ENCODE results near the gene FTSJ1.
"Not testable (repeated sequence)": the region's sequence is repeated elsewhere in the genome, so short reads cannot be mapped to it uniquely, and the experiment has no call there.

The FTSJ1 gene

DNA sequence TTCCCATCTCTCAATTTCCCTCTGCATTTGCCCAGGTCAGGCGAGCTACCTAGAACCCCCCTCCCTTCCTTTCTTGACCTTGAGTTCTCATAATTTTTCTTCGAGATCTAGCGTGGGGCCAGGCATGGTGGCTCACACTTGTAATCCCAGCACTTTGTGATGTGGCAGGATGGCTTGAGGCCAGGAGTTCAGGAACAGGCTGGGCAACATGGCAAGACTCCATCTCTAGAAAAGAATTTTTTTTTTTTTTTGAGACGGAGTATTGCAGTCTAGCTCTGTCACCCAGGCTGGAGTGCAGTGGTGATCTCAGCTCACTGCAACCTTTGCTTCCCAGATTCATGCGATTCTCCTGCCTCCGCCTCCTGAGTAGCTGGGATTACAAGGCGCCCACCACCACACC lies 28.3 kb downstream of the FTSJ1 start:
- DNase-seq: no peak

DNA sequence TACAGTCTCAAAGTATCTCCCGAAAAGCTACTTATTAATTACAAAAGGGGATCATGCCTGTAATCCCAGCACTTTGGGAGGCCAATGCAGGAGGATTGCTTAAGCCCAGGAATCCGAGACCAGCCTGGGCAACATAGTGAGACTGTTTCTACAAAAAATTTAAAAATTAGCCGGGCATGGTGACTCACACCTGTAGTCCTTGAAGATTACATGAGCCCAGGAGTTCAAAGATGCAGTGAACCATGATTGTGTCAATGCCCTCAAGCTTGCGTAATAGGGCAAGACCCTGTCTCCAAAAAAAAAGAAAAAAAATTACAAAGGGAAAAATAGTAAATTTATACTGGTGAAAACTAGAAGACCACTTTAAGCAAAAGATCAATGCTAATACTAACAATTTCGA lies 29.5 kb downstream of the FTSJ1 start:
- DNase-seq: no peak

DNA sequence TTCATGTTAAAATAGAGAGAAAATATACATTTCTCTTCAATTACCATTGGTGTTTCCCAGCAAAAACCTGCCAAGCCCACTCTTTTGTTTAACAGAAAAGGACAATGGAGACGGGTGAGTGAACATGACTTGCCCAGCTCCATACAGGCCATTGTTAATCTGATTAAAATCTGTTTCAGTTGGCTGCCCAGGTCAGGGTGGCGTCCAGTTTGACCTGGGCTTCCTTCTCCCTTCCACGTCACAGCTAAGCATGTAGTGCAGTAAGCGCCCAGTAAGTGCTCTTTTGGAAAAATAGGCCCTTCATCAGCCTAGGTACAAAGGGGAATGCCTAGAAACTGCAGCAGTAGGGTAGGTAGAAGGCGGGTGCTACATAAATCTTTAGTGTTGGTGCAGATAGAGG lies 31.2 kb downstream of the FTSJ1 start:
- DNase-seq: no peak

- peak; percentile 77 for DNase-seq
Measured at GRCh38 chrX:48508400-48509244, 32.6 kb downstream of the FTSJ1 start, which contains the start of gene PORCN. TSS of gene PORCN (plus strand) at chrX:48508992. CDS start at chrX:48509821, 829 bp downstream.

GRCh38 chrX:48509245-48509590 lies 33.2 kb downstream of the FTSJ1 start:
- DNase-seq: no peak

DNA sequence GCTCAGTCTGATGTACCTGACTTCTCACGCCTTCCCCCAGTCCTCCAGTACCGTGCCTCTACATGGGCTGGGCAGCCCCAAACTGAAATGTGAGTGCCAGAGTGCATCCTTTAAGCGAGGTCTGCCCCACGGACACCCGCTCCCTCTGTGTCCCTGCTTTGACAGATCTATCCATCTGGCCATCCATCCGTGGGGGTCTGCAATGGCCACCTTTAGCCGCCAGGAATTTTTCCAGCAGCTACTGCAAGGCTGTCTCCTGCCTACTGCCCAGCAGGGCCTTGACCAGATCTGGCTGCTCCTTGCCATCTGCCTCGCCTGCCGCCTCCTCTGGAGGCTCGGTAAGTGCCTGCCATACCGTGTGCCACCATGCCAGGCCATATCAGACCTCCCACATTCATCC lies 33.6 kb downstream of the FTSJ1 start:
- DNase-seq: no peak

DNA sequence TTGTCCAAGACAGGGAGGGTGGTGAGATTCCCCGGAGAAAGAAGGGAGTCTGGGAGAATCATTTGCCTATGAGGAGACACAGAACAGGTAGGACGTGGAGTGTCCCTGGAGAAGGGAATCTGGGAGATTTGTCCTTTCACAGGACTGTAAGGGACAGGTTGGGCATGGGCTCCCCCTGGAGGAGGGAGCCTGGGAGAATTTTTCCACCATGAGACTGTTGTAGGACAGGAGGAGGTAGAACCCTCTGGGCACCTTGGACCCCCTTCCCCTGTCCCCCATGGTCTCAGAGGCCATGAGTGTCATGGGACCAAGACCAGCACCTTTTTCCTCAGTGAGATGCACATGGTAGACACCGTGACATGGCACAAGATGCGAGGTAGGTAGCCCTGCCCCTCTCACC lies 35.6 kb downstream of the FTSJ1 start:
- DNase-seq: no peak

- DNase-seq: no peak
Measured at GRCh38 chrX:48512371-48512935, 36.5 kb downstream of the FTSJ1 start.

DNA sequence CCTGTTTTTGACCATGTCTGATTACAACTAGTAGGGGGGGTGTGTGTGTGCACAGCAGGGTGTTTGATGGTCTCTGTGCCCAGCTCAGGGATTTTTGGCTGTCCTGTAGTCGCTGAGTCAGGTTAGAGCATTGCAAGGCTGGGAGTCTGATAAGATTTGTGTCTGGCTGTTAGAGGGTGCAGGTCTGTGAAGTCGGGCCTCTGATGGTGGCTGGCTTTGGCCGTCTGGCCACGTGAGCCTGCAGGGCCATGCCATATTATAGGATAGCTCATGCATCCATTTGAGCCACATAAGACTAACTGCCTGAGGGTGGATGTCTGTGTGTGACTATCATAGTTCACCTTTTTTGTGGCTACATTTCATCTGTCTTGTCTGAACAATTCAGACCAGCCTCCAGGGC lies 37.7 kb downstream of the FTSJ1 start:
- no peak for DNase-seq

DNA sequence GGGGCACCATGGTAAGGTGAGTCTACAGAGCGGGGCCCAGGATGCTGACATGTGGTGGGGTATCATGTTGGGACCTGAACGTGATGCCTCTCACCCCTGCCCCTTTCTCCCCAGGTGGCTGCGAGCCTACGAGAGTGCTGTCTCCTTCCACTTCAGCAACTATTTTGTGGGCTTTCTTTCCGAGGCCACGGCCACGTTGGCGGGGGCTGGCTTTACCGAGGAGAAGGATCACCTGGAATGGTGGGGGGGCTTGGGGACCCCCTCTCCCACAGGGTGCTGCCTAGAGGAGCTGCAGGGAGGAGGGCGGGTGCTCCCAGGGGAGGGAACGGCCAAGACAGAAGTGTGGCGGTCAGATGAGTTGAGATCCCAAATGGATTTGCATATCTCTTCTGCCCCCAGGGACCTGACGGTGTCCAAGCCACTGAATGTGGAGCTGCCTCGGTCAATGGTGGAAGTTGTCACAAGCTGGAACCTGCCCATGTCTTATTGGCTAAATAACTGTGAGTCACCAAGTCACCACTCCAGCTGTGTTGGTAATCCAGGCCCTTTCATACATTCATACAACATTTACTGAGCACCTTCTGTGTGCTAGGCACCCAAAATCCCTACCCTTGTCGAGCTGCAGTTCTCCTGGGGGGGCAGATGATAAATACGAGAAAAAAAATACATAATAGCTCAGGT lies 38.3 kb downstream of the FTSJ1 start:
- DNase-seq: no peak

- no peak for DNase-seq
Measured at GRCh38 chrX:48514868-48515460, 39.0 kb downstream of the FTSJ1 start.

DNA sequence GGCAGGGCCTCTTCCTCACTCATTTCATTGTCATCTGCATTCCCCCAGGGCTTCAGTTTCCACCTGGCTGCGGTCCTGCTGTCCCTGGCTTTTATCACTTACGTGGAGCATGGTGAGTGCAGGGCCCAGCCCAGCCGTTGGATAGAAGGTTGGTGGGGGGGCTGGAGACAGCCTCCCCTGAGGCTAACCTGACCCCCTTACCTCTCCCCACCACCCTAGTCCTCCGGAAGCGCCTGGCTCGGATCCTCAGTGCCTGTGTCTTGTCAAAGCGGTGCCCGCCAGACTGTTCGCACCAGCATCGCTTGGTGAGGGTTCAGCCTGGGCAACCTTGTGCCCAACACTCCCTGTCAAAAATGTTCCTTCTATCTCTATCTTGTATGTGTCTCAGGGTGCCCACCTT lies 39.8 kb downstream of the FTSJ1 start:
- DNase-seq: no peak

GRCh38 chrX:48516285-48516684 lies 40.3 kb downstream of the FTSJ1 start:
- DNase-seq: no peak

DNA sequence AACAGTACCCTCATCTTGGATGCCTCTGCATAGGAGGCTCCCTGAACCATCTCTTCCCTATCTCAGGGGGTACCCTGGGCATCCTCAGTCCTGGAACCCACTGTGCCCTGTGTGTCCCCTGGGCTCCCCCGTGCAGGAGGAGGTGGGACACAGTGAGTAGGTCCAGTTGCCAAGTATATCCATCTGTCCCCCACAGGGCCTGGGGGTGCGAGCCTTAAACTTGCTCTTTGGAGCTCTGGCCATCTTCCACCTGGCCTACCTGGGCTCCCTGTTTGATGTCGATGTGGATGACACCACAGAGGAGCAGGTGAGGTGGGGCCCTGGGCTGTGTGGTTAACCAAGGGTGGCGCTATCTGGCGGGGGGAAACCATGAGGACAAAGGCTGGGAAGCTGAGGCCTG lies 41.0 kb downstream of the FTSJ1 start:
- no peak for DNase-seq

DNA sequence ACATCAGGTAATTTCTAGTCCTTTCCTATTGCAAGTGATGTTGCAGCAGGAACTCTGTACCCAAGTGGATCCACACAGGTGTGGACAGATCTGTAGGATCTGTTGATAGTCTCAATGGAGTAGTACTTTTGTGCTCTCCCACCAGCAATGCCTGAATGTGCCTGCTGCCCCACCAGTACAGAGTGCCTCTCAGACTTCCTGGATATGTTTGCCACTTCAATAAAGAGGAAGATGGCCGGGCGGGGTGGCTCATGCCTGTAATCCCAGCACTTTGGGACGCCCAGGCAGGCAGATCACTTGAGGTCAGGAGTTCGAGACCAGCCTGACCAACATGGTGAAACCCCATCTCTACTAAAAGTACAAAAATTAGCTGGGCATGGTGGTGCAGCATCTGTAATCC lies 43.5 kb downstream of the FTSJ1 start:
- DNase-seq: not testable (repeated sequence)

- DNase-seq: no peak
Measured at GRCh38 chrX:48520455-48520854, 44.5 kb downstream of the FTSJ1 start.

DNA sequence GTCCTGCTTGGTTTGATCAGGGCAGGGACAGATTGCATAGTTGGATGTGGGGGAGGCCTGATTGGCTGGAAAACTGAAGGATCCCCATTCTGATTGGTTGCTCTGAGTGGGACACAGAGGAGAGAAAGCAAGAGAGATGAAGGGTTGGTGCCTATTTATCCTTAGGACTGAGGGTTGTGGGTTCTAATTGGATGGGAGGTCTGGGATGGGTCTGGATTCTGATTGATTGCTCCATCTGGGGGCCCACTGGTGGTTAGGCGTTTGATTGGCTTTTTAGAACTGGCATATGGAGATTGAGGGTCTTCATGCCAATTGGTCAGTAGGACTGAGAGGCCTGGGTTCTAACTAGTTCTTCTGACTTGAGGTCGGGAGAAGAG lies 45.0 kb downstream of the FTSJ1 start:
- no peak for DNase-seq

GRCh38 chrX:48521353-48522243 lies 45.6 kb downstream of the FTSJ1 start, which contains the start of gene EBP:
TSS of gene EBP (plus strand) at chrX:48521808. CDS start at chrX:48523772, 1,964 bp downstream.
- DNase-seq: peak; percentile 91

DNA sequence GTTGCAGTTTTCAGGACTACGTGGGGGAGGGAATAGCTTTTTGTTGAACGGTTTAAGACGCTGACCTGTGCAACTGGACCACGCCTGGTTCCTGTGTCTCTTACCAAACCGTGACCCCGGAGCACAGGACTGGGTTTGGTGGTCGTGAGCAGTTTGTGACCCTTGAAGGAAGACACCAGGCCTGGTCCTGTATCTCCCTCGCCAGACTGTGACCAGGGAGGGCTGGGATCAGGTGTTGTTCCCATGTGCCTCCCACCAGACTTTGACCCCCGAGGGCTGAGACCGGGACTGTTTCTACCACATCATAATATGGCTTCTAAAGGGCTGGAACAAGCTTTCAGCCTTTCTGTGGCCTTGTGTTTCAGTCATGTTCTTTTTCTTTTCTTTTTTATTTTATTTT lies 46.3 kb downstream of the FTSJ1 start:
- DNase-seq: no peak

DNA sequence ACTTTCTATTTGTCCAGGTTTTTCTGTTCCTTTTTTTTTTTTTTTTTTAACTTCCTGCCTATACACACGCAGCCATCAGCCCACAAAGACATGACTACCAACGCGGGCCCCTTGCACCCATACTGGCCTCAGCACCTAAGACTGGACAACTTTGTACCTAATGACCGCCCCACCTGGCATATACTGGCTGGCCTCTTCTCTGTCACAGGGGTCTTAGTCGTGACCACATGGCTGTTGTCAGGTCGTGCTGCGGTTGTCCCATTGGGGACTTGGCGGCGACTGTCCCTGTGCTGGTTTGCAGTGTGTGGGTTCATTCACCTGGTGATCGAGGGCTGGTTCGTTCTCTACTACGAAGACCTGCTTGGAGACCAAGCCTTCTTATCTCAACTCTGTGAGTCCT lies 47.7 kb downstream of the FTSJ1 start:
- no peak for DNase-seq

GRCh38 chrX:48525853-48526252 lies 49.9 kb downstream of the FTSJ1 start:
- DNase-seq: not testable (repeated sequence)

DNA sequence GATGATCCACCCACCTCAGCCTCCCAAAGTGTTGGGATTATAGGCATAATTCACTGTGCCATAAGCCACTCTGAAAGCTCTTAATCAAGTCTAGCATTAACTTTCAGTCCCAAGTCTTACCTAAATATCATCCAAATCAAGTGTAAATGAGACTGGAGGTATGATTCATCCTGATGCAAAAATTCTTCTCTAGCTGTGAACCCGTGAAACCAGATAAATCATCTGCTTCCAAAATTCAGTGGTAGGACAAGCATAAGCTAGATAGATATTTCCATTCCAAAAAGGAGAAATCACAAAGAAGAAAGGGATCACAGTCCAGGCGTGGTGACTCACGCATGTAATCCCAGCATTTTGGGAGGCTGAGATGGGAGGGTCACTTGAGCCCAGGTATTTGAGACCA lies 54.7 kb downstream of the FTSJ1 start:
- DNase-seq: no peak

Measured in activated gamma-delta T cell treated with Interleukin-2 at 50 U/mL for 16 hours (primary cell).